Effector CD4-positive, alpha-beta T cell (primary cell): ENCODE results near the gene PRKCG.

ENCODE experiments used
- DNase-seq: peaks from one replicate; pipeline ENCODE4 v3.0.0-alpha.2; 2020

Gene PRKCG

GRCh38 chr19:53900191-53900860, 18.3 kb downstream of the PRKCG start:
- DNase-seq = no peak

- DNase-seq = peak; percentile 41
Observed at GRCh38 chr19:53903055-53903680, 21.2 kb downstream of the PRKCG start.

- DNase-seq = no peak
Observed at GRCh38 chr19:53904909-53905308, 22.9 kb downstream of the PRKCG start.

GRCh38 chr19:53905787-53906186, 23.8 kb downstream of the PRKCG start:
- DNase-seq = no peak

DNA sequence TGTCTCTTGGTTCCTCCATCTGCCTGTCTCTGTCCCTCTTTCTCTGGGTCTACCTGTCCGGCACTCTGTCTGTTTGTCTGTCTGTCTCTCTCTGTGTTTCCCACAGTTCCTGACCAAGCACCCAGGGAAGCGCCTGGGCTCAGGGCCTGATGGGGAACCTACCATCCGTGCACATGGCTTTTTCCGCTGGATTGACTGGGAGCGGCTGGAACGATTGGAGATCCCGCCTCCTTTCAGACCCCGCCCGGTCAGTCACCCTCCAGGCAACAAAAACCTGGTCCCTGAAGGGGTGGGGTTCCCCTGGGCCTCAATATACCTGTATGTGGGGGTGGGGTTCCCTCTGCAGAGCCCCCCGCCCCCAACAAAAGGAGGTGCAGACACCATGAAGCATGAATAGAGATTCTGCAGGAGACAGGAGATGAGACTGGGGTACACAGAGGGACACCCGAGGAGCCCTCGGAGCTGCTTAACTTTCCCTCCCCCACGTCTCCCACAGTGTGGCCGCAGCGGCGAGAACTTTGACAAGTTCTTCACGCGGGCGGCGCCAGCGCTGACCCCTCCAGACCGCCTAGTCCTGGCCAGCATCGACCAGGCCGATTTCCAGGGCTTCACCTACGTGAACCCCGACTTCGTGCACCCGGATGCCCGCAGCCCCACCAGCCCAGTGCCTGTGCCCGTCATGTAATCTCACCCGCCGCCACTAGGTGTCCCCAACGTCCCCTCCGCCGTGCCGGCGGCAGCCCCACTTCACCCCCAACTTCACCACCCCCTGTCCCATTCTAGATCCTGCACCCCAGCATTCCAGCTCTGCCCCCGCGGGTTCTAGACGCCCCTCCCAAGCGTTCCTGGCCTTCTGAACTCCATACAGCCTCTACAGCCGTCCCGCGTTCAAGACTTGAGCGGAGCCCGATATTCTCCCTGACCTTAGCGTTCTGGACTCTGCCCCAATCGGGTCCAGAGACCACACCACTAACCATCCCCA, 24.5 kb downstream of the PRKCG start:
- DNase-seq = peak; percentile 61

DNA sequence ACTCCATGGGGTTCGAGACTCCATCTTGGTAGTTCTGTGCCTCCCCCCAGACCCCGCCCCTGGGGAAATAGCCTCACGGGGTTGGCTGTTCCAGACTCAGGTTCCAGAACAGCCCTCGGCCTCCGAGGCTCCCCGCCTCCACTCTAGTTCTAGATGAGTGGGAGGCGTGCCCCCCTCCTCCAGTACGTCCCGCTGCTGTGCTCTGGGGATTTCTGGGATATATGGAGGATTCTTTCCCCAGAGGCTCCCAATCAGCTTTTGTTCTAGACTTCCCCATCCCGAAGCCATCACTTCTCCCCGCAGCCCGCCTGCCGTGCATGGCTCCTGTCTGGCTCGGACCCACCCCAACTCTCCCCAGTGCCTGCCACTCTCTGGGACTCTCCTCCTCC, 25.2 kb downstream of the PRKCG start:
- DNase-seq = no peak

- DNase-seq = no peak
Observed at GRCh38 chr19:53907690-53908089, 25.7 kb downstream of the PRKCG start.

- no peak for DNase-seq
Observed at GRCh38 chr19:53908106-53908934, 26.3 kb downstream of the PRKCG start.

GRCh38 chr19:53908935-53909415, 27.0 kb downstream of the PRKCG start, which contains the start of gene CACNG7:
CACNG7 (plus strand) TSS chr19:53909278; CDS start chr19:53912832, 3,554 bp downstream.
- no peak for DNase-seq

DNA sequence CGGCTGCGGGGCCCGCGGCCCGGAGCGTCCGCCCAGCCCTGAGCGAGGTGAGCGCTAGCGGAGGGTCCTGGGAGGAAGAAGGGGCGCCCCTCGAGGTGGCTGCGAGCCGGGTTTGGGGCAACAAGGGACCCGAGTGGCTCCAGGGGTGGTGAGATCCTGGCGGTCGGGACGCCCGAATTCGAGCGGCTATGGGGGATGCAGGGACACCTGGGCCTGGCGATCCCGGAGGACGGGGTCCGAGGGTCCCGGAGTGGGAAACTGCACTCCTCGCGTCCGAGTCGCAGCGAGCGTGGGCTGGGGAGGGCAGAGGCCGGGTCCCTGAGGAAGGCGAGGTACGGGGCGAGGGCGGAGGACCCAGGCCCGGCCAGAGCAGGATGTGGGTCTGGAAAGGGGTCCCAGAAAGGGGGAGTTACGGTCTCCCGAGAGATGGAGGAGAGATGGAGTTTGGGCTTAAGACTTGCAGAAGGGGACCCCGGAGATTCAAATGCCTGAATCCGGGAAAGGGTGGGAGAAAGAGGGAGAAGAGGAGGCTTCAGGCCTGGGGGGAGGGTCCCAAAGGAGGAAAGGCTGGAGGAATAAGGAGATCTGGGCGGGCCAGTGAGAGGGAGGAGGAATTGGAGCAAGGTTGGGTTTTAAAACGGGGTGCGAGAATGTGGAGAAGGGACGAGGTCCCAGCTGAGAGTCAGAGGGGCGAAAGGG, 27.6 kb downstream of the PRKCG start:
- no peak for DNase-seq

DNA sequence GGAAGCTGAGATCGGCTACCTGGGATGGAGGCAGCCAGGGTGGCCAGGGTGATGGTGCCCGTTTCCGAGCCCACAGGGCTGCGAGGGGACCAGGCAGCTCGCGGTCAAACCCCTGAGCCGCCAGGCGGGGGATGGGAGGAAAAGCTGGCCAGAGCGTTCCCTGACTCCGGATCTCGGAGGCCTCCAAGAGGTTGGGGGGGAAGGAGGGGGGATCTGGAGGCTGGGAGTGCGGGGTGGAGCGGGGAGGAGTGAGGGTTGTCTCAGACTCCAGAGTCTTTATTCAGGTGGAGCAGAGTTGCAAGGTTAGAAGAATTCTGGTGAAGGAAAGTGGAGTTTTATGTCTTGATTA, 28.1 kb downstream of the PRKCG start:
- no peak for DNase-seq

- no peak for DNase-seq
Observed at GRCh38 chr19:53912653-53913052, 30.7 kb downstream of the PRKCG start.

DNA sequence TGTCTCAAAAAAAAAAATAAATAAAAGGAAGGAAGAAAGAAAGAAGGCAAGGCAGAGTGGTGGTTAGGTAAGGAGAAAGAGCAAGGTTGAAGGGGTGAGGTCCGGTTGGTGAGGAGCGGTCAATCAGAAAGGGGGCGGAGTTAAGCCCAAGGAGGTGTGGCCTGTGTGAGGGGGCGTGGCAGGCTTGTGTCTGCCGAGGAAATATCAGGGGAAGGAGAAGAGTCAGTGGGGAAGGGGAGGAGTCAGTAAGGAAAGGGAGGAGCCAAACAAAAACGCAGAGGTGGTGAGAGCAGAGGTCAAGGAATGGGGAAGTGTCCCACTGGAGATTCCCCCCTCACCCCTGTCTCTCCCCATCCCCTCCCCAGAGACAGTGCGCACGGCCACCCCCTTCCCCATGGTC, 33.0 kb downstream of the PRKCG start:
- DNase-seq = no peak

- DNase-seq = no peak
Observed at GRCh38 chr19:53916004-53916403, 34.0 kb downstream of the PRKCG start.

GRCh38 chr19:53917356-53917755, 35.4 kb downstream of the PRKCG start:
- no peak for DNase-seq

GRCh38 chr19:53927739-53928138, 45.7 kb downstream of the PRKCG start:
- peak; percentile 11 for DNase-seq

- DNase-seq = no peak
Observed at GRCh38 chr19:53936029-53936428, 54.0 kb downstream of the PRKCG start.

- no peak for DNase-seq
Observed at GRCh38 chr19:53942001-53942786, 60.2 kb downstream of the PRKCG start.

DNA sequence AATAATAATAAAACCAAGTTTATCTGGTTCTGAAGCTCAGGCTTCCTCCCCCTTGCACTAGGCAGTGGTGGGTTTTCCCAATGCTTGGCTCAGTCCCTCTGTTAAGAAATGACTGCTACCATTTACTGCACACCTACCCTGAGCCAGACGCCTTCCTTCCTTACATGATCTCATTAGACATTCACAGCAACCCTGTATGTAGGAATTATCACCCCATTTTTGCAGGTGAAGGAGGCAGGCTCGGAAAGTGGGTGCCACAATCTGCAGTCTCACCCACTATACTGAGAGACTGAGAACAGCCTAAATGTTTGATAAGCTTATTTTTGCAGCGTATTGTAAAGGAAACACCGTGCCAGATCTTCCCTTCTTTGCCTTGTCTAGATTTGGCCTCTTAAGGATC, 62.4 kb downstream of the PRKCG start:
- DNase-seq = no peak

GRCh38 chr19:53944933-53945332, 62.9 kb downstream of the PRKCG start:
- DNase-seq = no peak

GRCh38 chr19:53945441-53945840, 63.4 kb downstream of the PRKCG start:
- DNase-seq = no peak
